Activated B cell treated with CpG ODN at 0.5 μM for 24 hours (primary cell): ENCODE data around the gene TNS2. TPM values are rescaled to one million over a fixed set of nuclear protein-coding genes. Genes with fewer than 3 reads are reported as not detected.
"Not testable (repeated sequence)": the region's sequence is repeated elsewhere in the genome, so short reads cannot be mapped to it uniquely, and the experiment has no call there.

ENCODE experiments used
- ATAC-seq: fragments of 200-7000 bp; cut with Tn5 transposase; one replicate; pipeline ENCODE4 v1.10.0; 2021; ENCODE audit warnings: low read depth, mild to moderate bottlenecking, moderate library complexity
- CTCF ChIA-PET: fragments of 350-600 bp; sonication (Branson Sonifier 250); formaldehyde crosslinking; loops from one replicate; lab custom pipeline; 2021; ENCODE audit warnings: antibody characterized with exemption; lab: Charles Lee
- POLR2A ChIA-PET: fragments of 350-600 bp; sonication (Branson Sonifier 250); formaldehyde crosslinking; loops from one replicate; lab custom pipeline; 2021; ENCODE audit warnings: antibody characterized with exemption; lab: Charles Lee
- DNase-seq: peaks from one replicate; pipeline ENCODE4 v3.0.0; 2022
- H3K27ac Mint-ChIP-seq: one replicate; pipeline ENCODE4 v1.8.0; 2020; ENCODE audit warnings: mixed read lengths
- H3K27me3 Mint-ChIP-seq: one replicate; pipeline ENCODE4 v1.8.0; 2021; ENCODE audit warnings: mixed read lengths
- H3K36me3 Mint-ChIP-seq: one replicate; pipeline ENCODE4 v1.8.0; 2021; ENCODE audit warnings: low read depth, mixed read lengths
- H3K4me1 Mint-ChIP-seq: one replicate; pipeline ENCODE4 v1.8.0; 2021; ENCODE audit warnings: mixed read lengths
- H3K4me3 Mint-ChIP-seq: one replicate; pipeline ENCODE4 v1.8.0; 2020; ENCODE audit warnings: mild to moderate bottlenecking, mixed read lengths
- H3K9me3 Mint-ChIP-seq: one replicate; pipeline ENCODE4 v1.8.0; 2020; ENCODE audit warnings: mixed read lengths
- intact Hi-C: fragments of 100-400 bp; cut with micrococcal nuclease; formaldehyde crosslinking; loops from one replicate; pipeline ENCODE4 v1.15.1; 2024
- total RNA-seq: library from RNA; stranded (reverse); gene quantifications from 2 replicates; pipeline ENCODE4 v1.2.3, GENCODE V29; 2022
- TF ChIP-seq, protein P1 (sequence below): fragments of 200-600 bp; IDR thresholded peaks from one replicate; pipeline ENCODE4 v1.8.0; 2022; ENCODE audit warnings: antibody characterized with exemption, mild to moderate bottlenecking

Gene TNS2
- total RNA-seq, 1 donor from 2014 or later: 1.5 TPM

DNA sequence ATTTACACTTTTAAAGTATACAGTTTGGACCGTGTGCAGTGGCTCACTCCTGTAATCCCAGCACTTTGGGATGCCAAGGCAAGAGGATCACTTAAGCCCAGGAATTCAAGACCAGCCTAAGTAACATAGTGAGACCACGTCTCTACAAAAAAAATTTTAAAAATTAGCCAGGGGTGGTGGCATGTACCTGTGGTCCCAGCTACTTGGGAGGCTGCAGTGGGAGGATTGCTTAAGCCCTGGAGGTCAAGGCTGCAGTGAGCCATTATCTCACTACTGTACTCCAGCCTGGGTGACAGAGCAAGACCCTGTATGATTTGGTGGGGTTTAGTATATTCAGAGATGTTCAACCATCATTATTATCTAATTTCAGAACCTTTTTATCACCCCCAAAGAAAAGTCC lies 38.9 kb upstream of the TNS2 start:
- Mint-ChIP-seq H3K4me3 (no peak overlapping the region), H3K9me3 (no peaks in the 10 kb centered on the region), H3K4me1 (peaks cover 67% of the 10 kb centered on the region), H3K27me3 (no peaks in the 10 kb centered on the region), H3K36me3 (peaks cover 60% of the 10 kb centered on the region), H3K27ac (no peak overlapping the region)
- ChIA-PET CTCF (no interaction called here), POLR2A (no interaction called here)
- DNase-seq (no peak), ATAC-seq (no peak)
- TF ChIP-seq, protein P1, sequence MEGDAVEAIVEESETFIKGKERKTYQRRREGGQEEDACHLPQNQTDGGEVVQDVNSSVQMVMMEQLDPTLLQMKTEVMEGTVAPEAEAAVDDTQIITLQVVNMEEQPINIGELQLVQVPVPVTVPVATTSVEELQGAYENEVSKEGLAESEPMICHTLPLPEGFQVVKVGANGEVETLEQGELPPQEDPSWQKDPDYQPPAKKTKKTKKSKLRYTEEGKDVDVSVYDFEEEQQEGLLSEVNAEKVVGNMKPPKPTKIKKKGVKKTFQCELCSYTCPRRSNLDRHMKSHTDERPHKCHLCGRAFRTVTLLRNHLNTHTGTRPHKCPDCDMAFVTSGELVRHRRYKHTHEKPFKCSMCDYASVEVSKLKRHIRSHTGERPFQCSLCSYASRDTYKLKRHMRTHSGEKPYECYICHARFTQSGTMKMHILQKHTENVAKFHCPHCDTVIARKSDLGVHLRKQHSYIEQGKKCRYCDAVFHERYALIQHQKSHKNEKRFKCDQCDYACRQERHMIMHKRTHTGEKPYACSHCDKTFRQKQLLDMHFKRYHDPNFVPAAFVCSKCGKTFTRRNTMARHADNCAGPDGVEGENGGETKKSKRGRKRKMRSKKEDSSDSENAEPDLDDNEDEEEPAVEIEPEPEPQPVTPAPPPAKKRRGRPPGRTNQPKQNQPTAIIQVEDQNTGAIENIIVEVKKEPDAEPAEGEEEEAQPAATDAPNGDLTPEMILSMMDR: no peak
- intact Hi-C loops: no loop called here

DNA sequence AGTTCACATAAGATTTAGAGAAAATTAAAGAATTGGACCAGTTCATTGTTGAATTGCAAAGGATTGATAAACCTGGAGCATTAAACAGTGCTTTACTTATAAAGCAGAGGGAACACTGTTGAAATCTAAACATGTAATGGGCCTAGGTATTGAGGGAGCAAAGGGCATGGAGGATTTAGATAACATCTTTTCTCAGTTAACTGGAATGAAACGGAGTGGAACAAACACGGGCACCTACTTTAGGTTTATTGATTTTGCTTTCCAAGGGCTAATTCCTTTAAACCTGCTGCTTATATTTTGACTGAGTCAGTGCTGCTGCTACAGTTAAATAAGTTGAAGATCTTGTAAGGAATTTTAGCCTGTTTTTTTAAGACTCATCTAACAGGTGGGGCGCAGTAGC lies 38.0 kb upstream of the TNS2 start:
- Mint-ChIP-seq H3K4me1 (peaks cover 57% of the 10 kb centered on the region), H3K4me3 (no peak overlapping the region), H3K9me3 (no peaks in the 10 kb centered on the region), H3K36me3 (peaks cover 62% of the 10 kb centered on the region), H3K27ac (no peak overlapping the region), H3K27me3 (no peaks in the 10 kb centered on the region)
- intact Hi-C loops: no loop called here
- TF ChIP-seq, protein P1: no peak
- CTCF ChIA-PET: no interaction called here
- ATAC-seq (no peak), DNase-seq (no peak)
- POLR2A ChIA-PET: no interaction called here

DNA sequence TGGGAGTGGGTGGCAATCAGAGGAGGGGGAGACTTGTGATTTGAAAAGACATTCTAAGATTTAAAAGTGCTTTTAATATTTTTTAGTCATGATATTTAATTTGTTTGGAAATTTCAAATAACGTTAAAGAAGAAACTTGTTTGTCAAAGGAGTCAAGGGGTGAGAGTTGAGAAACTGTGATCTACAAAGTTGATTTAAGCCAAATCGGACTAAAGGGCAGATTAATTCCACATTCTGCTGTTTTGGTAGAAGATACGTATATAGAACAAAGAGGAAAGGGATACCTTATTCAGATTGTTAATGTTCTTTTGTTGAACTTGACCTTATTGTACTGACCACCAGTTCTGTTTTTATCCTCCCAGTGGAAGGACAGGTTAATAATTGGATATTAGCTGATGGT lies 36.9 kb upstream of the TNS2 start:
- CTCF ChIA-PET: no interaction called here
- ATAC-seq (no peak), DNase-seq (no peak)
- Mint-ChIP-seq H3K27me3 (no peaks in the 10 kb centered on the region), H3K4me1 (peaks cover 49% of the 10 kb centered on the region), H3K4me3 (no peak overlapping the region), H3K27ac (no peak overlapping the region), H3K36me3 (peaks cover 66% of the 10 kb centered on the region), H3K9me3 (no peaks in the 10 kb centered on the region)
- TF ChIP-seq, protein P1: no peak
- POLR2A ChIA-PET: interaction anchor here (0.5 to 0.6 kb wide), 2 partner anchors 29 to 39 kb away, joined by 3 to 4 read pairs; no protein-coding TSS in a partner anchor
- intact Hi-C loops: no loop called here

DNA sequence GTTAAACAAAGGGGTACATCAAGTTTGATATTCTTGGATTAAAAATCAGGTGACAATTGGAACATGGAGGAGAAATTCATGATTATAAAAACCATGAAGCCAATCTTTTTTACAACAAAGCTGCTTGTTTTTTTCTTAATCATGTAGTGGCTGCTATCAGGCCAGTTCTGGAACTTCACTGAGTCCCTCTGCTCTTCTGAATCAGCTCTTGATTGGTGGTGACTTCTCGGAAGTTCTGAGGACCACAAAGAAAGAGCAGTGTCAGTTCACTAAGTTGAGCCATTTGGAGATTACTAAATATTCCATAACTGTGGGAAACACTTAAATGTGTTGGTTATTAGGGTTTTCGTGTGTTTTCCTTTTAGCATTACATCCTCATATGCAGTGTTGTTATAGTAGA lies 35.2 kb upstream of the TNS2 start:
- no peak overlapping the region for H3K4me3 Mint-ChIP-seq

DNA sequence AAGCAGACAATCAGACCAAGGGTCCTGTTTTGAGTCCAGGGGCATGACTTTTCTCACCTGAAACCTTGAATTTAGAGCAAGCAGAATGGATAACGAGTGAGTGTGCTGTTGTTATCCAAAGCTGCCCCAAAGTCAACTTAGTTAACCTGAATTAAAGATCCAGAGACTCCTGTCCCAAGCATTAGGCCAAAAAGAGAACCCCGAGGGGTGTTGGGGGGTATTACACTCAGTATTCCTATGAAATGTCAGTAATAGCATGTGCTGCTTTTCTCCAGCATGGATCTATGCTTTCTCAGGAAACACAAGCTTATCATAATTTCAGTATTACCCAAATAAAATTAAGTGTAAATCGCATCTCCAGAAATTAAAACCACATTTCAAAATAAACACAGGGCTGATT lies 24.6 kb upstream of the TNS2 start:
- H3K9me3 Mint-ChIP-seq: no peaks in the 10 kb centered on the region
- ATAC-seq: no peak
- TF ChIP-seq, protein P1: no peak
- H3K36me3 Mint-ChIP-seq: peaks cover 81% of the 10 kb centered on the region
- H3K4me1 Mint-ChIP-seq: no peaks in the 10 kb centered on the region
- CTCF ChIA-PET: no interaction called here
- no peak overlapping the region for H3K4me3 Mint-ChIP-seq
- POLR2A ChIA-PET: interaction anchor here (0.6 kb wide), 1 partner anchor 30 kb away, joined by 3 read pairs; no protein-coding TSS in a partner anchor
- H3K27ac Mint-ChIP-seq: no peak overlapping the region
- intact Hi-C loops: no loop called here
- no peaks in the 10 kb centered on the region for H3K27me3 Mint-ChIP-seq
- DNase-seq: no peak

More for the DNA sequence above, 35.2 kb upstream of the TNS2 start:
- Mint-ChIP-seq H3K36me3 (peaks cover 64% of the 10 kb centered on the region), H3K9me3 (no peaks in the 10 kb centered on the region), H3K27me3 (no peaks in the 10 kb centered on the region), H3K27ac (no peak overlapping the region), H3K4me1 (peaks cover 32% of the 10 kb centered on the region)
- DNase-seq (no peak), ATAC-seq (no peak)
- POLR2A ChIA-PET: no interaction called here
- intact Hi-C loops: no loop called here
- TF ChIP-seq, protein P1: no peak
- CTCF ChIA-PET: interaction anchor here (0.6 kb wide), 1 partner anchor 602 kb away, joined by 4 read pairs; no protein-coding TSS in a partner anchor

DNA sequence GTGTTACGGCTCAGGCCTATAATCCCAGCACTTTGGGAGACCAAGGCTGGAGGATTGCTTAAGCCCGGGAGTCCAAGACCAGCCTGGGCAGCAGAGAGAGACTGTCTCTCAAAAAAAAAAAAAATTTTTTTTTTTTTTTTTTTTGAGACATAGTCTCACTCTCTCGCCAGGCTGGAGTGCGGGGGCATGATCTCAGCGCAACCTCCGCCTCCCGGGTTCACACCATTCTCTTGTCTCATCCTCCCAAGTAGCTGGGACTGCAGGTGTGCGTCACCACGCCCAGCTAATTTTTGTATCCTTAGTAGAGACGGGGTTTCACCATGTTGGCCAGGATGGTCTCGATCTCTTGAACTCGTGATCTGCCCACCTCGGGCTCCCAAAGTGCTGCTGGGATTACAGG lies 22.9 kb upstream of the TNS2 start:
- H3K9me3 Mint-ChIP-seq, H3K27me3 Mint-ChIP-seq, intact Hi-C loops, H3K27ac Mint-ChIP-seq, ATAC-seq, H3K4me3 Mint-ChIP-seq, DNase-seq, H3K4me1 Mint-ChIP-seq, CTCF ChIA-PET: not testable (repeated sequence)
- H3K36me3 Mint-ChIP-seq: peaks cover 82% of the 10 kb centered on the region
- POLR2A ChIA-PET: interaction anchor here (0.6 kb wide), 1 partner anchor 46 kb away, joined by 10 read pairs; no protein-coding TSS in a partner anchor
